OCI-LY1 (cell line): ENCODE data around the gene PSMG4.

Experiments used
- H2AFZ ChIP-seq: fragments of 200-600 bp; sonication (generic), shearing (Covaris generic); 2 replicates; pipeline ENCODE4 v1.6.0; 2014; ENCODE audit warnings: antibody characterized with exemption, mild to moderate bottlenecking, low read length
- H3F3A ChIP-seq: fragments of 200-600 bp; sonication (generic), shearing (Covaris generic); 2 replicates; pipeline ENCODE4 v1.6.0; 2014; ENCODE audit warnings: mild to moderate bottlenecking, antibody characterized with exemption, low read length, moderate library complexity; ENCODE audit not compliant: insufficient read depth
- H3K27ac ChIP-seq: fragments of 200-600 bp; sonication (generic); 2 replicates; pipeline ENCODE4 v1.5.1; 2014; ENCODE audit warnings: low read length, mixed run types, mild to moderate bottlenecking, low read depth; ENCODE audit not compliant: poor library complexity, severe bottlenecking
- H3K27me3 ChIP-seq: fragments of 200-600 bp; sonication (generic); 2 replicates; pipeline ENCODE4 v1.6.0; 2014; ENCODE audit warnings: antibody characterized with exemption, mild to moderate bottlenecking, low read length, moderate library complexity; ENCODE audit not compliant: insufficient read depth
- H3K36me3 ChIP-seq: fragments of 200-600 bp; sonication (generic); 2 replicates; pipeline ENCODE4 v1.6.1; 2014; ENCODE audit warnings: mild to moderate bottlenecking, antibody characterized with exemption, low read length, moderate library complexity, mixed read lengths; ENCODE audit not compliant: insufficient read depth
- H3K4me1 ChIP-seq: fragments of 200-600 bp; sonication (generic); 2 replicates; pipeline ENCODE4 v1.5.1; 2014; ENCODE audit warnings: mild to moderate bottlenecking, low read length, moderate library complexity; ENCODE audit not compliant: insufficient read depth, severe bottlenecking
- H3K4me2 ChIP-seq: fragments of 200-600 bp; sonication (generic), shearing (Covaris generic); 2 replicates; pipeline ENCODE4 v1.6.1; 2014; ENCODE audit warnings: low read length
- H3K4me3 ChIP-seq: fragments of 200-600 bp; sonication (generic); 2 replicates; pipeline ENCODE4 v1.5.1; 2014; ENCODE audit warnings: low read length, low read depth, mild to moderate bottlenecking, mixed read lengths; ENCODE audit not compliant: poor library complexity, severe bottlenecking
- H3K79me2 ChIP-seq: fragments of 200-600 bp; shearing (Covaris generic); 2 replicates; pipeline ENCODE4 v1.6.1; 2016; ENCODE audit warnings: mixed run types, low read length, mixed read lengths; ENCODE audit not compliant: insufficient read depth
- H3K9ac ChIP-seq: fragments of 200-600 bp; sonication (generic), shearing (Covaris generic); 2 replicates; pipeline ENCODE4 v1.6.1; 2014; ENCODE audit warnings: mild to moderate bottlenecking, low read length, mixed read lengths
- H3K9me2 ChIP-seq: fragments of 200-600 bp; sonication (generic), shearing (Covaris generic); 2 replicates; pipeline ENCODE4 v1.6.1; 2014; ENCODE audit warnings: low read depth, mild to moderate bottlenecking, low read length, mixed read lengths
- H3K9me3 ChIP-seq: fragments of 200-600 bp; shearing (Covaris generic); 2 replicates; pipeline ENCODE4 v1.6.1; 2014; ENCODE audit warnings: low read length, mixed read lengths
- H4K20me1 ChIP-seq: fragments of 200-600 bp; sonication (generic), shearing (Covaris generic); 2 replicates; pipeline ENCODE4 v1.6.0; 2016; ENCODE audit warnings: mild to moderate bottlenecking, low read length; ENCODE audit not compliant: insufficient read depth
- EZH2 ChIP-seq: fragments of 200-600 bp; sonication (generic), shearing (Covaris generic); IDR thresholded peaks from 2 replicates; pipeline ENCODE4 v1.8.0; 2017; ENCODE audit warnings: borderline replicate concordance, mixed run types, mild to moderate bottlenecking, antibody characterized with exemption, low read length, moderate library complexity, mixed read lengths
- TF ChIP-seq, protein P1 (sequence below): fragments of 200-600 bp; sonication (generic), shearing (Covaris generic); IDR thresholded peaks from 2 replicates; pipeline ENCODE4 v1.5.1; 2017; ENCODE audit warnings: mild to moderate bottlenecking, antibody characterized with exemption, low read length, moderate library complexity, mixed read lengths

Gene PSMG4

GRCh38 chr6:3278691-3279090, 19.9 kb downstream of the PSMG4 start:
- H3K36me3 ChIP-seq: no peaks in the 10 kb centered on the region; the same call in 1 of the 2 replicates
- no peaks in the 10 kb centered on the region for H3F3A ChIP-seq
- H3K79me2 ChIP-seq: no peaks in the 10 kb centered on the region
- no peaks in the 10 kb centered on the region for H3K9me2 ChIP-seq
- no peaks in the 10 kb centered on the region for H3K4me1 ChIP-seq
- no peaks in the 10 kb centered on the region for H3K27me3 ChIP-seq
- H3K4me2 ChIP-seq: no peak overlapping the region
- no peak overlapping the region for H2AFZ ChIP-seq
- H3K4me3 ChIP-seq: no peak overlapping the region
- no peak overlapping the region for H3K27ac ChIP-seq
- H3K9ac ChIP-seq: no peak overlapping the region
- no peaks in the 10 kb centered on the region for H4K20me1 ChIP-seq
- H3K9me3 ChIP-seq: no peaks in the 10 kb centered on the region
- no peak for TF ChIP-seq EZH2
- TF ChIP-seq, protein P1, sequence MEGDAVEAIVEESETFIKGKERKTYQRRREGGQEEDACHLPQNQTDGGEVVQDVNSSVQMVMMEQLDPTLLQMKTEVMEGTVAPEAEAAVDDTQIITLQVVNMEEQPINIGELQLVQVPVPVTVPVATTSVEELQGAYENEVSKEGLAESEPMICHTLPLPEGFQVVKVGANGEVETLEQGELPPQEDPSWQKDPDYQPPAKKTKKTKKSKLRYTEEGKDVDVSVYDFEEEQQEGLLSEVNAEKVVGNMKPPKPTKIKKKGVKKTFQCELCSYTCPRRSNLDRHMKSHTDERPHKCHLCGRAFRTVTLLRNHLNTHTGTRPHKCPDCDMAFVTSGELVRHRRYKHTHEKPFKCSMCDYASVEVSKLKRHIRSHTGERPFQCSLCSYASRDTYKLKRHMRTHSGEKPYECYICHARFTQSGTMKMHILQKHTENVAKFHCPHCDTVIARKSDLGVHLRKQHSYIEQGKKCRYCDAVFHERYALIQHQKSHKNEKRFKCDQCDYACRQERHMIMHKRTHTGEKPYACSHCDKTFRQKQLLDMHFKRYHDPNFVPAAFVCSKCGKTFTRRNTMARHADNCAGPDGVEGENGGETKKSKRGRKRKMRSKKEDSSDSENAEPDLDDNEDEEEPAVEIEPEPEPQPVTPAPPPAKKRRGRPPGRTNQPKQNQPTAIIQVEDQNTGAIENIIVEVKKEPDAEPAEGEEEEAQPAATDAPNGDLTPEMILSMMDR: no peak

GRCh38 chr6:3280091-3280490, 21.3 kb downstream of the PSMG4 start:
- TF ChIP-seq, protein P1: no peak
- TF ChIP-seq EZH2: no peak
- H3K27me3 ChIP-seq: no peaks in the 10 kb centered on the region
- H3K4me3 ChIP-seq: no peak overlapping the region
- no peaks in the 10 kb centered on the region for H3K9me2 ChIP-seq
- no peaks in the 10 kb centered on the region for H3F3A ChIP-seq
- H3K9ac ChIP-seq: no peak overlapping the region
- no peak overlapping the region for H3K4me2 ChIP-seq
- H3K27ac ChIP-seq: no peak overlapping the region
- no peak overlapping the region for H2AFZ ChIP-seq
- no peaks in the 10 kb centered on the region for H3K9me3 ChIP-seq
- no peaks in the 10 kb centered on the region; the same call in 1 of the 2 replicates for H3K36me3 ChIP-seq
- no peaks in the 10 kb centered on the region for H3K79me2 ChIP-seq
- H3K4me1 ChIP-seq: no peaks in the 10 kb centered on the region
- no peaks in the 10 kb centered on the region for H4K20me1 ChIP-seq

- no peak overlapping the region for H3K9ac ChIP-seq
Measured at GRCh38 chr6:3280866-3281465, 22.2 kb downstream of the PSMG4 start.

More at GRCh38 chr6:3280866-3281465, 22.2 kb downstream of the PSMG4 start:
- H2AFZ ChIP-seq: no peak overlapping the region
- H3K36me3 ChIP-seq: no peaks in the 10 kb centered on the region; the same call in 1 of the 2 replicates
- no peaks in the 10 kb centered on the region for H3F3A ChIP-seq
- H4K20me1 ChIP-seq: no peaks in the 10 kb centered on the region
- no peak overlapping the region for H3K4me2 ChIP-seq
- no peak for TF ChIP-seq EZH2
- TF ChIP-seq, protein P1: no peak
- H3K27me3 ChIP-seq: no peaks in the 10 kb centered on the region
- no peaks in the 10 kb centered on the region for H3K9me3 ChIP-seq
- no peak overlapping the region for H3K4me3 ChIP-seq
- H3K9me2 ChIP-seq: no peaks in the 10 kb centered on the region
- no peak overlapping the region for H3K27ac ChIP-seq
- no peaks in the 10 kb centered on the region for H3K4me1 ChIP-seq
- H3K79me2 ChIP-seq: no peaks in the 10 kb centered on the region
